SU-DHL-6 (cell line): ENCODE measurements around the gene GAS7.
"Not testable (repeated sequence)": the region's sequence is repeated elsewhere in the genome, so short reads cannot be mapped to it uniquely, and the experiment has no call there.

Source experiments
- H2AFZ ChIP-seq: fragments of 200-600 bp; sonication (generic); 2 replicates; pipeline ENCODE4 v1.6.1; 2014; ENCODE audit warnings: low read depth, mild to moderate bottlenecking, moderate library complexity, mixed read lengths, antibody characterized with exemption, low read length; ENCODE audit not compliant: severe bottlenecking
- H3F3A ChIP-seq: fragments of 200-600 bp; shearing (Covaris generic); 2 replicates; pipeline ENCODE4 v1.6.0; 2016; ENCODE audit warnings: antibody characterized with exemption, mild to moderate bottlenecking; ENCODE audit not compliant: insufficient read depth
- H3K27ac ChIP-seq: fragments of 200-600 bp; sonication (generic); 2 replicates; pipeline ENCODE4 v1.5.1; 2016; ENCODE audit warnings: low read depth, mild to moderate bottlenecking, low read length, moderate library complexity, mixed read lengths
- H3K27me3 ChIP-seq: fragments of 200-600 bp; sonication (generic), shearing (Covaris generic); 2 replicates; pipeline ENCODE4 v1.6.0; 2014; ENCODE audit warnings: mild to moderate bottlenecking, low read length
- H3K36me3 ChIP-seq: fragments of 200-600 bp; sonication (generic); 2 replicates; pipeline ENCODE4 v1.6.1; 2014; ENCODE audit warnings: mild to moderate bottlenecking, low read length, mixed read lengths
- H3K4me2 ChIP-seq: fragments of 300-600, 200-600 bp; shearing (Covaris generic), sonication (generic); 2 replicates; pipeline ENCODE4 v1.6.0; 2014; ENCODE audit warnings: low read length, low read depth, mild to moderate bottlenecking; ENCODE audit not compliant: poor library complexity, severe bottlenecking
- H3K4me3 ChIP-seq: fragments of 200-600 bp; sonication (generic); 2 replicates; pipeline ENCODE4 v1.5.1; 2014; ENCODE audit warnings: antibody characterized with exemption, low read length, mild to moderate bottlenecking, mixed read lengths; ENCODE audit not compliant: insufficient read depth, poor library complexity, severe bottlenecking
- H3K79me2 ChIP-seq: fragments of 200-600 bp; sonication (generic); 2 replicates; pipeline ENCODE4 v1.6.1; 2014; ENCODE audit warnings: mild to moderate bottlenecking, low read length, moderate library complexity; ENCODE audit not compliant: insufficient read depth
- H3K9ac ChIP-seq: fragments of 200-600 bp; sonication (generic); 2 replicates; pipeline ENCODE4 v1.7.0; 2014; ENCODE audit warnings: mild to moderate bottlenecking, low read length
- H3K9me2 ChIP-seq: fragments of 200-600 bp; sonication (generic); replicated peaks from 2 replicates; pipeline ENCODE4 v1.6.1; 2014; ENCODE audit warnings: low read length; ENCODE audit not compliant: insufficient read depth
- H3K9me3 ChIP-seq: fragments of 200-600 bp; sonication (generic); 2 replicates; pipeline ENCODE4 v1.6.1; 2014; ENCODE audit warnings: low read length, mixed read lengths; ENCODE audit not compliant: insufficient read depth
- H4K20me1 ChIP-seq: fragments of 200-600 bp; sonication (generic); 2 replicates; pipeline ENCODE4 v1.6.1; 2014; ENCODE audit warnings: low read depth, mild to moderate bottlenecking, antibody characterized with exemption, low read length, moderate library complexity, mixed read lengths
- CTCF ChIP-seq: fragments of 200-600 bp; sonication (generic); IDR thresholded peaks from one replicate; pipeline ENCODE4 v1.5.1; 2017; ENCODE audit warnings: antibody characterized with exemption, mild to moderate bottlenecking, low read length, moderate library complexity; ENCODE audit not compliant: insufficient read depth, poor library complexity, severe bottlenecking
- EZH2phosphoT487 ChIP-seq: fragments of 200-600 bp; sonication (generic), shearing (Covaris generic); conservative IDR thresholded peaks from 2 replicates; pipeline ENCODE4 v1.6.1; 2018; ENCODE audit warnings: mild to moderate bottlenecking, antibody characterized with exemption, low read length, moderate library complexity, mixed read lengths

Gene GAS7

DNA sequence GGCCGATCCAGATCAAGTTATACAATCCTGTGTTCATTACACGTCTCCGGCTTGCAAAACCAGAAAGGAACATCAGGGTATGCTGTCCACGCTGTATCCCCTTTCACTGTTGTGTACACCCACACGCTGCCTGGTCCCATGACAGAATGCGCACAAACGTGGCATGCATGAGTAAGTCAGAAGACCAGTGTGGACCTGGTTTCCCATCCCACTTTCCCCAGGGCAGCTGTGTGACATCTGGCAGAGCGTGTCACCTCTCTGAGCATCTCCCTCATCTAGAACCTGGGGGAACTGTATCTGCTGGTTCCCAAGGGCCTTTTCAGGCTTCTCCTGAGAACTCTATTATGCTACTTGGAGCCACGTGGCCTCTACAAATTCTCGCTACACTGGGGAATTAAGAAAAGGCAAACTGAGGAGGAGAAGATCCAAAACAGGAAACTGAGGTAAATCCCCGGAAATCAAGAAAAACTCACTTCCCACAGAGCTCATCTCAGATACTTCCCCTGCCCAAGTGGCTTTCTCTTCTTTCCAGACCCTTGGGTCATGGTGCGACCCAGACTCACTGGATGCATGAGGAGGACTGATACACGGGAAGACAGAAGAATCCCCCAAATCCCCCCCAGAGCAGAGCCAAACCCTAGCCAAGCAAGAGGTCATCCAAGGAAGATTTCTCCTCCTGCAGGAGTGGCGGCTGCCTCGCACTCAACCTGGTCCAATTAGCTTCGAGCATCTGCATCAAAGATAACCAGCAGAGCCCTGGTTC, 139.3 kb downstream of the GAS7 start:
- TF ChIP-seq EZH2phosphoT487 (no peak), CTCF (no peak)

DNA sequence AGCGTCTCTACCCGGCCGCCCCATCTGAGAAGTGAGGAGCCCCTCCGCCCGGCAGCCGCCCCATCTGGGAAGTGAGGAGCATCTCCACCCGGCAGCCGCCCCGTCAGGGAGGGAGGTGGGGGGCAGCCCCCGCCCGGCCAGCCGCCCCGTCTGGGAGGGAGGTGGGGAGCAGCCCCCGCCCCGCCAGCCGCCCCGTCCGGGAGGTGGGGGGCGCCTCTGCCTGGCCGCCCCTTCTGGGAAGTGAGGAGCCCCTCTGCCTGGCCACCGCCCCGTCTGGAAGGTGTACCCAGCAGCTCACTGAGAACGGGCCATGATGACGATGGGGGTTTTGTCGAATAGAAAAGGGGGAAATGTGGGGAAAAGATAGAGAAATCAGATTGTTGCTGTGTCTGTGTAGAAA, 140.9 kb downstream of the GAS7 start:
- not testable (repeated sequence) for H2AFZ ChIP-seq, H4K20me1 ChIP-seq, H3K4me3 ChIP-seq, H3K4me2 ChIP-seq, H3K27ac ChIP-seq, H3K9ac ChIP-seq, H3K79me2 ChIP-seq, H3K9me2 ChIP-seq, H3F3A ChIP-seq, H3K9me3 ChIP-seq, H3K36me3 ChIP-seq, H3K27me3 ChIP-seq

More for the DNA sequence above, 139.3 kb downstream of the GAS7 start:
- Histone ChIP-seq H2AFZ (no peak overlapping the region), H3K9me2 (no peaks in the 10 kb centered on the region), H4K20me1 (no peaks in the 10 kb centered on the region), H3F3A (no peaks in the 10 kb centered on the region), H3K36me3 (no peaks in the 10 kb centered on the region), H3K27me3 (no peaks in the 10 kb centered on the region), H3K27ac (0 out of 2 replicates have a peak overlapping the region, but pooled peaks have one; percentile 14), H3K4me2 (peak overlapping the region; percentile 30), H3K79me2 (no peaks in the 10 kb centered on the region), H3K9ac (no peak overlapping the region), H3K9me3 (no peaks in the 10 kb centered on the region), H3K4me3 (no peak overlapping the region)

GRCh38 chr17:10055262-10055975, 143.0 kb downstream of the GAS7 start:
- Histone ChIP-seq H3K9me2 (no peaks in the 10 kb centered on the region), H3F3A (no peaks in the 10 kb centered on the region), H3K4me3 (no peak overlapping the region), H3K27ac (no peak overlapping the region), H3K9me3 (no peaks in the 10 kb centered on the region), H4K20me1 (no peaks in the 10 kb centered on the region), H3K9ac (no peak overlapping the region), H3K27me3 (no peaks in the 10 kb centered on the region), H3K36me3 (no peaks in the 10 kb centered on the region), H3K4me2 (no peak overlapping the region), H2AFZ (no peak overlapping the region), H3K79me2 (no peaks in the 10 kb centered on the region)
- TF ChIP-seq CTCF, result no peak
- TF ChIP-seq EZH2phosphoT487, result no peak
